GM10266 (cell line): Measurements from ENCODE around the gene TNNI3K.

Experiments used
- DNase-seq: peaks from one replicate; pipeline ENCODE4 v3.0.0; 2012; ENCODE audit errors: extremely low spot score
- CTCF ChIP-seq: IDR thresholded peaks from 2 replicates; pipeline ENCODE4 v1.5.1; 2012; ENCODE audit warnings: mild to moderate bottlenecking, low read depth; ENCODE audit not compliant: control insufficient read depth, insufficient read depth; ENCODE audit errors: missing control alignments

TNNI3K gene

DNA sequence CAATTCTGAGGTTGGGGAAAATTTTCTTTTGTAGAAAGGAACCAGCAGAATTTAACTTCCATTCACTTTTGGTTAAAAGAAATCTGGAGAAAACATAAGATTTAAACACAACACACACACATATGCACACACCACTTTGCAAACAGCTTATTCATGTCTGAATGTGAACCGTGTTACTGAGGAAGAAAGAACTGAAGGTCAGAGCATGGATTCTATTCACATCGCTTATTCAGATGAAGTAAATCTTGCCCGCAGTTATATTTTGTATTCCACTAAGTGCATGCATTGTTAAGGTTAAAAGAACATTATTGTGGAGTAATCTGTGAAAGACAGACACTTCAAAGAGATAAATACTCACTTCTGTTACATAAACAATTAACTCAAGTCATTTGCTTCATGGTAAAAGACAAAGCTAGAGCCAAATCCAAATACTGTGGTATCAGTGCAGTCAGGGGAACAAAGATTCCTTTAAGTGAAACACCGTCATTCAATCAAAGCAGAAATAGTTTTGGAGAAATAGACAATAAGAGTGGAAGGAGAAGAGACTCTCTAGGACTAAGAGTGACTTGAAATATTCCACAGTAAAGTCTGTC, 195.3 kb downstream of the TNNI3K start:
- TF ChIP-seq CTCF, result no peak
- no peak for DNase-seq

- no peak for DNase-seq
- no peak for TF ChIP-seq CTCF
Measured at GRCh38 chr1:74431531-74431930, 196.3 kb downstream of the TNNI3K start.

GRCh38 chr1:74432325-74432724, 197.1 kb downstream of the TNNI3K start:
- no peak for TF ChIP-seq CTCF
- DNase-seq, result no peak

- TF ChIP-seq CTCF, result no peak
- no peak for DNase-seq
Measured at GRCh38 chr1:74434321-74434720, 199.1 kb downstream of the TNNI3K start.

GRCh38 chr1:74436078-74436477, 200.9 kb downstream of the TNNI3K start:
- no peak for TF ChIP-seq CTCF
- no peak for DNase-seq

GRCh38 chr1:74437035-74437434, 201.8 kb downstream of the TNNI3K start:
- no peak for TF ChIP-seq CTCF
- DNase-seq, result no peak

DNA sequence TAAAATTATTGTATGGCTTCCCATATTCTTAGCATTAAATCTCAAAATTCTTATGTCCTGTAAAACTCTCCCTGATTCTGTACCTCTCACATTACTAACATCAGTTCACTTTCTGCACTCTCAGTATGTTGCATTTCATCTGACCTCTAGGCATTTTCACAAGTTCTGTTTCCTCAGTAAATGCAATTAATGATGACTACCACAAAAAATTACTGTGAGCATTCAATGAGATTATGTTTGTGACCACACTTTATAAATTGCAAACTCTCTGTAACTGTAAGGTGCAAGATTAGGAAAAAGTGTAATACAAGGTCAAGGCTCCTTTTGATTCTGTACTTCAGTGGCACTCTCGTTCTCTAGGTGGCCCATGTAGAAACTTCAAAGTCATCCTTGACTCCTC, 216.8 kb downstream of the TNNI3K start:
- TF ChIP-seq CTCF, result no peak
- no peak for DNase-seq
